Epithelial cell of esophagus (primary cell): ENCODE results near the gene AKAP13.

Experiments
- DNase-seq: peaks from one replicate; pipeline ENCODE4 v3.0.0; 2010; ENCODE audit warnings: low read depth
- H3K4me3 ChIP-seq: 2 replicates; pipeline ENCODE4 v1.5.1; 2011; ENCODE audit warnings: mild to moderate bottlenecking, low read length, control low read depth
- TF ChIP-seq, protein P1 (sequence below): IDR thresholded peaks from 2 replicates; pipeline ENCODE4 v1.5.1; 2011; ENCODE audit warnings: low read depth, mild to moderate bottlenecking, low read length, control low read depth, inconsistent platforms; ENCODE audit not compliant: insufficient read depth; ENCODE audit errors: missing control alignments

The AKAP13 gene

GRCh38 chr15:85402195-85402881 is 21.9 kb downstream of the AKAP13 start:
- no peak overlapping the region for H3K4me3 ChIP-seq
- TF ChIP-seq, protein P1, sequence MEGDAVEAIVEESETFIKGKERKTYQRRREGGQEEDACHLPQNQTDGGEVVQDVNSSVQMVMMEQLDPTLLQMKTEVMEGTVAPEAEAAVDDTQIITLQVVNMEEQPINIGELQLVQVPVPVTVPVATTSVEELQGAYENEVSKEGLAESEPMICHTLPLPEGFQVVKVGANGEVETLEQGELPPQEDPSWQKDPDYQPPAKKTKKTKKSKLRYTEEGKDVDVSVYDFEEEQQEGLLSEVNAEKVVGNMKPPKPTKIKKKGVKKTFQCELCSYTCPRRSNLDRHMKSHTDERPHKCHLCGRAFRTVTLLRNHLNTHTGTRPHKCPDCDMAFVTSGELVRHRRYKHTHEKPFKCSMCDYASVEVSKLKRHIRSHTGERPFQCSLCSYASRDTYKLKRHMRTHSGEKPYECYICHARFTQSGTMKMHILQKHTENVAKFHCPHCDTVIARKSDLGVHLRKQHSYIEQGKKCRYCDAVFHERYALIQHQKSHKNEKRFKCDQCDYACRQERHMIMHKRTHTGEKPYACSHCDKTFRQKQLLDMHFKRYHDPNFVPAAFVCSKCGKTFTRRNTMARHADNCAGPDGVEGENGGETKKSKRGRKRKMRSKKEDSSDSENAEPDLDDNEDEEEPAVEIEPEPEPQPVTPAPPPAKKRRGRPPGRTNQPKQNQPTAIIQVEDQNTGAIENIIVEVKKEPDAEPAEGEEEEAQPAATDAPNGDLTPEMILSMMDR, result no peak
- no peak for DNase-seq

- no peak overlapping the region for H3K4me3 ChIP-seq
- TF ChIP-seq, protein P1, result no peak
- DNase-seq, result peak; percentile 43
Measured at GRCh38 chr15:85403745-85404144, 23.3 kb downstream of the AKAP13 start.

- TF ChIP-seq, protein P1, result no peak
- no peak overlapping the region for H3K4me3 ChIP-seq
- DNase-seq, result no peak
Measured at GRCh38 chr15:85404176-85404917, 23.9 kb downstream of the AKAP13 start.

- no peak overlapping the region for H3K4me3 ChIP-seq
- DNase-seq, result no peak
Measured at GRCh38 chr15:85404918-85405866, 24.8 kb downstream of the AKAP13 start.

DNA sequence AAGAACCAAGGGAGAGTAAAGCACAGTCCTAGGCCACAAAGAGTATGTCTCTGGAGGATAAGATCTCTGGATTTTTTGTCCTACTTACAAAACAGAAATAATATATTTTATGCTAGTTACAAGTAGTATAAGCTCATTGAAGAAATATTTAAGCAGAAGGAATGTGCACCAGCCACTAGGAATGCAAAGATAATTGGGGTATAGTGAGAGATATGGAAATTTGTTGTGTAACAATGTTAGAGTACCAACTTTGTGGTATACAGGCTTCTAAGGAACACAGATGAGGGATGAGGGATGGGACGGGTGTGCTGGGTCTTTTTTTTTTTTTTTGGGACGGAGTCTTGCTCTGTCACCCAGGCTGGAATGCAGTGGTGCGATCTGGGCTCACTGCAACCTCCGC is 26.5 kb downstream of the AKAP13 start:
- no peak overlapping the region for H3K4me3 ChIP-seq
- TF ChIP-seq, protein P1, result no peak
- no peak for DNase-seq

More at GRCh38 chr15:85404918-85405866, 24.8 kb downstream of the AKAP13 start:
- TF ChIP-seq, protein P1, result no peak

DNA sequence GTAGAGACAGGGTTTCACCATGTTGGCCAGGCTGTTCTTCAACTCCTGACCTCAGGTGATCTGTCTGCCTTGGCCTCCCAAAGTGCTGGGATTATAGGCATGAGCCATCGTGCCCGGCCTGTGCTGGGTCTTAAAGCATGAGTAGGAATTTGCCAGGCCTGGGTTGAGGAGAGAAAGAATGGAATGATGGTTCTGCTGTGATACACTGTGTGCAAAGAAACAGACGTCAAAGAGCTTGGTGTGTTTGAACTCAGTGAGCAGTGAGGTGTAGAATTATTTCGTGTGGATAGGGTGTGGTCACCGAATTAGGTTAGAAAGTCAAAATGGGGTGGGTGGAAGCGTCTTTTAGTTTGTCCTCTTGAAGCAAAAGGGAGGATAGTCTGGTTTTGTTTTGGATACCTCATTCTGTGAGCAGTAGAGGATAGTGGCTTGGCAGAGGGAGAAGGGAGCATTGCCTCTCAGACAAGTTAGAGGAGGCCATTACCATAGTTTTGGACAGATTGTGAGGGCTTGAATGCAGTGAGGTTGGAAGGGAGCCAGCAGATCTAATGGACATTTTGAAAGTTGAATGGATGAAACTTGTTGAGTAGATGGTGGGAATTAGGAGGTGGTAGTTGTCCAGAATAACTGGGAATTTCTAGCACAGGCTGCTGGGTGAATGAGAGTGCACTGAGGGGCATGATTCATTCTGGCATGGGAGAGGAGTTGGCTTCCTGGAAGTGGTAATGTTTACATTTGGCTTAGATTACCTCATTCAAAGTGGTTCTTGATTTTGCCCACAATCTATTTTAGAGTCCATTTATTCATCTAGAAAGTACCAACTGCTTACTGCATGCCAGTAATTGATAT is 27.2 kb downstream of the AKAP13 start:
- no peak overlapping the region for H3K4me3 ChIP-seq
- DNase-seq, result peak; percentile 89
- TF ChIP-seq, protein P1, result no peak
